KMS-11 (cell line): ENCODE data around the gene DDN.

Experiments
- H2AFZ ChIP-seq: fragments of 200-600 bp; sonication (generic); 2 replicates; pipeline ENCODE4 v1.6.1; 2016; ENCODE audit warnings: antibody characterized with exemption, mixed run types, low read depth
- H3K27ac ChIP-seq: fragments of 200-600 bp; sonication (generic); 2 replicates; pipeline ENCODE4 v1.6.1; 2016; ENCODE audit warnings: mild to moderate bottlenecking, mixed run types
- H3K27me3 ChIP-seq: fragments of 200-600 bp; sonication (generic); 2 replicates; pipeline ENCODE4 v1.6.1; 2017; ENCODE audit warnings: mild to moderate bottlenecking, low read depth, mixed run types, moderate library complexity; ENCODE audit not compliant: insufficient read depth
- H3K36me3 ChIP-seq: fragments of 200-600 bp; sonication (generic); 2 replicates; pipeline ENCODE4 v1.6.1; 2017; ENCODE audit warnings: mild to moderate bottlenecking, mixed run types; ENCODE audit not compliant: insufficient read depth
- H3K4me1 ChIP-seq: fragments of 200-600 bp; sonication (generic); 2 replicates; pipeline ENCODE4 v1.6.1; 2016; ENCODE audit warnings: mild to moderate bottlenecking, low read depth, mixed run types; ENCODE audit not compliant: poor library complexity, severe bottlenecking
- H3K4me2 ChIP-seq: fragments of 200-600 bp; sonication (generic); 2 replicates; pipeline ENCODE4 v1.7.0; 2016; ENCODE audit warnings: mild to moderate bottlenecking, mixed run types
- H3K4me3 ChIP-seq: fragments of 200-600 bp; sonication (generic); IDR thresholded peaks from 2 replicates; pipeline ENCODE4 v1.6.1; 2017; ENCODE audit warnings: low read depth, low read length, mixed read lengths; ENCODE audit not compliant: insufficient read depth
- H3K79me2 ChIP-seq: fragments of 200-600 bp; sonication (generic); 2 replicates; pipeline ENCODE4 v1.6.1; 2016; ENCODE audit warnings: low read depth, mixed run types; ENCODE audit not compliant: insufficient read depth
- H3K9ac ChIP-seq: fragments of 200-600 bp; sonication (generic); 2 replicates; pipeline ENCODE4 v1.6.1; 2016; ENCODE audit warnings: mild to moderate bottlenecking, mixed run types
- H4K20me1 ChIP-seq: fragments of 200-600 bp; sonication (generic); 2 replicates; pipeline ENCODE4 v1.6.1; 2016; ENCODE audit warnings: mild to moderate bottlenecking, mixed run types; ENCODE audit not compliant: insufficient read depth
- TF ChIP-seq, protein P1 (sequence below): fragments of 200-600 bp; sonication (generic); conservative IDR thresholded peaks from 2 replicates; pipeline ENCODE4 v1.6.1; 2017; ENCODE audit warnings: low read depth, mild to moderate bottlenecking, antibody characterized with exemption, low read length, moderate library complexity, mixed read lengths

Gene DDN

DNA sequence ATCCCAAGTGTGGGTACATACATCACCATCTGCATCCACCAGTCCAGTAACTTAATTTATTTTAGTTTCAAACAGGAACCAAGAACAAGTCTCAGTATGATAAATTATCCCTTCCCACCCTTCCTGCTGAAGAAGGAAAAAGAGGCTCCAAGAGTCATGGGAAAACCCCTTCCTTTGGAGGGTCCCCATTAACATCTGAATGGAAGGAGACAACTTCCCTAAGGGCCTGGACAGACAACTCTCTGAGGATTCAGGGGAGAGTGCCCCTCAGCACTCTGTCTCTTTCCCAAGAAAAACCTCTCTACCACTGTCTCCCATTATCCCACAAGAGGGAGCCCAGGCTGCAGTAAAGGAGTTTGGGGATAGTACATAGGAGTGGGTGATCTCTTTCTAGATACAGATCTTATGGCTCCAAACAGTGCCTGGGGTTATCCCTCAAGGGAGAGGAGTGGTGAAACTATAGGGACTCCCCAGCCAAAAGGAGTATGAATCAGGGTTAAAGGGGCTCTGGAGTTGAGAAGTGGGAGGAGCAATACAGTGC lies 33.8 kb downstream of the DDN start:
- Histone ChIP-seq H3K36me3 (no peaks in the 10 kb centered on the region), H3K4me3 (no peak overlapping the region), H3K4me1 (peaks cover 25% of the 10 kb centered on the region), H4K20me1 (no peaks in the 10 kb centered on the region), H3K27ac (no peak overlapping the region), H3K9ac (no peak overlapping the region), H3K27me3 (no peaks in the 10 kb centered on the region), H3K79me2 (no peaks in the 10 kb centered on the region), H3K4me2 (no peak overlapping the region), H2AFZ (no peak overlapping the region)
- TF ChIP-seq, protein P1, sequence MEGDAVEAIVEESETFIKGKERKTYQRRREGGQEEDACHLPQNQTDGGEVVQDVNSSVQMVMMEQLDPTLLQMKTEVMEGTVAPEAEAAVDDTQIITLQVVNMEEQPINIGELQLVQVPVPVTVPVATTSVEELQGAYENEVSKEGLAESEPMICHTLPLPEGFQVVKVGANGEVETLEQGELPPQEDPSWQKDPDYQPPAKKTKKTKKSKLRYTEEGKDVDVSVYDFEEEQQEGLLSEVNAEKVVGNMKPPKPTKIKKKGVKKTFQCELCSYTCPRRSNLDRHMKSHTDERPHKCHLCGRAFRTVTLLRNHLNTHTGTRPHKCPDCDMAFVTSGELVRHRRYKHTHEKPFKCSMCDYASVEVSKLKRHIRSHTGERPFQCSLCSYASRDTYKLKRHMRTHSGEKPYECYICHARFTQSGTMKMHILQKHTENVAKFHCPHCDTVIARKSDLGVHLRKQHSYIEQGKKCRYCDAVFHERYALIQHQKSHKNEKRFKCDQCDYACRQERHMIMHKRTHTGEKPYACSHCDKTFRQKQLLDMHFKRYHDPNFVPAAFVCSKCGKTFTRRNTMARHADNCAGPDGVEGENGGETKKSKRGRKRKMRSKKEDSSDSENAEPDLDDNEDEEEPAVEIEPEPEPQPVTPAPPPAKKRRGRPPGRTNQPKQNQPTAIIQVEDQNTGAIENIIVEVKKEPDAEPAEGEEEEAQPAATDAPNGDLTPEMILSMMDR, result no peak

DNA sequence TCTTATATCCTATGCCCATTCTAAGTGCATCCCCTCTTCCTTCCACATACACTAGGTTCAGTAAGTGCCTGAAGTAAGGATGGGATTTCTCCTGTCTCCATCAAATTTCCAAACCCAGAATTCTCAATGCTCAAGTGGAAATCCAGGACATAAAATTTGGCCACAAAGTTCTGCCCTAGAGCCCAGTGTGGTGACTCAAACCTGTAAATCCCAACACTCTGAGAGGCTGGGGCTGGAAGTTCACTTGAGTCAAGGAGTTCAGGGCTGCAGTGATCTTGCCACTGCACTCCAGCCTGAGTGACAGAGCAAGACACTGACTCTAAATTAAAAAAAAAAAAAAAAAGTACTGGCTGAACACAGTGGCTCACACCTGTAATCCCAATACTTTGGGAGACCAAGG lies 37.4 kb downstream of the DDN start:
- Histone ChIP-seq H3K4me1 (peaks cover 9% of the 10 kb centered on the region), H3K36me3 (no peaks in the 10 kb centered on the region), H3K4me2 (no peak overlapping the region), H3K27me3 (no peaks in the 10 kb centered on the region), H4K20me1 (no peaks in the 10 kb centered on the region), H3K9ac (no peak overlapping the region), H3K79me2 (peaks cover 4% of the 10 kb centered on the region), H2AFZ (no peak overlapping the region), H3K4me3 (no peak overlapping the region), H3K27ac (no peak overlapping the region)
- TF ChIP-seq, protein P1, result no peak

DNA sequence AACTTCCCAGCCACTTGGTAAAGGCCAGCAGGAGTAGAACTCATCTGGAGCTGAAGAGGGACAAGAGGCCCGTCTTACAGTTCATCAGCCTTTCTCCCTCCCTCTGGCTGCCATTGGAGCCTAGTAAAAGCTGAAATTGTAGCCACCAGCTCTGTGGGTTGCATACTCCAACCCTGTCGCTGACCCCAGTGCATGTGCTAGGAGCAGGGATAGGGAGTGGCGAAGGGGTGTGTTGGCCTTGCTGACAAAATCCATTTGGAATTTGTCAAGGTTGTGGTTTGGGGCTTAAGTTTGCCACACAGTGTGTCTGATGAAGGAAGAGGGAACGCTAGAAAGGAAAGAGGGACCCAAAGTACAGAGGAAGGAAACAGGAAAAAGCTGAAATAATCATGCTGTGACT lies 37.8 kb downstream of the DDN start:
- Histone ChIP-seq H3K9ac (no peak overlapping the region), H2AFZ (no peak overlapping the region), H3K4me1 (peaks cover 10% of the 10 kb centered on the region), H3K36me3 (no peaks in the 10 kb centered on the region), H4K20me1 (no peaks in the 10 kb centered on the region), H3K27ac (no peak overlapping the region), H3K79me2 (peaks cover 9% of the 10 kb centered on the region), H3K4me3 (no peak overlapping the region), H3K27me3 (no peaks in the 10 kb centered on the region), H3K4me2 (no peak overlapping the region)
- TF ChIP-seq, protein P1, result no peak

DNA sequence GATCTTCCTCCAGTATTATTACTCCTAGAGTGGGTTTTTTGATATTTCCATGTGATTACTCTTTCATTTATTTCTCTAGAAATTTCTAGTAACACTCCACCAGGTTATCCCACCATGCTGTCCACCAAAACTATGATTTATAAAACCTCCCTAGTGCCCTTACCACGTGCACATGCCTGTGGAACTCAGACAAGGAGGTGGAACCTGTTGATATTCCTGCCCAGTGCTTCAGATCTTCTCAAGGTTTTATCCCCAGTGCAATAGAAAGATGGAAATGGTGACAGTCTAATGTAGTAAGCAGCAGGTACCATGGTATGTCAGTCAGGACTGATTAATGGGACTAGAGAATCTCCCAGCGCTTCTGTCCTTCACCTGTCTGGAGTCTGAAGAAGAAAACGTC lies 38.3 kb downstream of the DDN start:
- H3K27ac ChIP-seq, result no peak overlapping the region
- H3K4me3 ChIP-seq, result no peak overlapping the region
- H3K36me3 ChIP-seq, result no peaks in the 10 kb centered on the region
- H2AFZ ChIP-seq, result no peak overlapping the region
- TF ChIP-seq, protein P1, result no peak
- H3K79me2 ChIP-seq, result peaks cover 14% of the 10 kb centered on the region
- H3K4me1 ChIP-seq, result peaks cover 15% of the 10 kb centered on the region
- H3K27me3 ChIP-seq, result no peaks in the 10 kb centered on the region
- H4K20me1 ChIP-seq, result no peaks in the 10 kb centered on the region
- no peak overlapping the region for H3K4me2 ChIP-seq
- H3K9ac ChIP-seq, result no peak overlapping the region
